ENCODE data around the gene WBP1L.

WBP1L gene

DNA sequence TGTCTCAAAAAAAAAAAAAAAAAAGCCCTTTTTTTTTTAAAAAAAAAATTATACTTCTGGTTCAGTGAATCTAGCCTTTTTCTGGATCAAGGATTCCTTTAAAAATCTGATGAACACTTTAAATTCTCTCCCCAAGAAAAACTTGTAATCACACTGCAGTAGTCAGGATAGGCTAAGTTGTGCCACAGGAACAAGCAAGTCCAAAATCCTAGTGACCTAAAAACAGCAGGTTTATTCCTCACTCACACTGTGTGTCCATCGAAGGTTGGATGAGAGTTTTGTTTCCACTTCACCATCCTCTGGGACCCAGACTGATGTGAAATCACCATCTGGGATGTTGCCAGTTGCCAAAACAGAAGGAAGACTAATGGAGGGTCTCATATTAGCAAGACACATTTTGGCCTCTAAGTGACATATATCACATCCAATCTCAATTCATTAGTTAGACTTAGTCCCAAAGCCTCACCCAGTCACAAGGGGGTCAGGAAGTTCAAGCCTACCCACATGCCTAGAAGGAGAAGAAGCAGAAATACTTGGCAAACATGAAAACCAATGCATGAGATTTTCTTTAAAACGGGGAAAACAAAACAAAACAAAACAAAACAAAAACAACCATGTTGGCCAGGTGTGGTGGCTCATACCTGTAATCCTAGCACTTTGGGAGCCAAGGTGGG is 60.8 kb downstream of the WBP1L start:
- no peak overlapping the region for H3K4me3 ChIP-seq (ENCODE audit: low read depth, low read length)
- DNase-seq (ENCODE audit: low read depth), result no peak
- in situ Hi-C loops (cut with HindIII; ENCODE audit: low sequenced_read_pairs), result no loop called here
- TF ChIP-seq, protein P1, sequence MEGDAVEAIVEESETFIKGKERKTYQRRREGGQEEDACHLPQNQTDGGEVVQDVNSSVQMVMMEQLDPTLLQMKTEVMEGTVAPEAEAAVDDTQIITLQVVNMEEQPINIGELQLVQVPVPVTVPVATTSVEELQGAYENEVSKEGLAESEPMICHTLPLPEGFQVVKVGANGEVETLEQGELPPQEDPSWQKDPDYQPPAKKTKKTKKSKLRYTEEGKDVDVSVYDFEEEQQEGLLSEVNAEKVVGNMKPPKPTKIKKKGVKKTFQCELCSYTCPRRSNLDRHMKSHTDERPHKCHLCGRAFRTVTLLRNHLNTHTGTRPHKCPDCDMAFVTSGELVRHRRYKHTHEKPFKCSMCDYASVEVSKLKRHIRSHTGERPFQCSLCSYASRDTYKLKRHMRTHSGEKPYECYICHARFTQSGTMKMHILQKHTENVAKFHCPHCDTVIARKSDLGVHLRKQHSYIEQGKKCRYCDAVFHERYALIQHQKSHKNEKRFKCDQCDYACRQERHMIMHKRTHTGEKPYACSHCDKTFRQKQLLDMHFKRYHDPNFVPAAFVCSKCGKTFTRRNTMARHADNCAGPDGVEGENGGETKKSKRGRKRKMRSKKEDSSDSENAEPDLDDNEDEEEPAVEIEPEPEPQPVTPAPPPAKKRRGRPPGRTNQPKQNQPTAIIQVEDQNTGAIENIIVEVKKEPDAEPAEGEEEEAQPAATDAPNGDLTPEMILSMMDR (IDR thresholded peaks at IDR 0.05; ENCODE audit: low read depth, low read length, missing control alignments), result no peak

GRCh38 chr10:102808380-102808779 is 64.6 kb downstream of the WBP1L start:
- no peak for DNase-seq (ENCODE audit: low read depth)
- no peak overlapping the region for H3K4me3 ChIP-seq (ENCODE audit: low read depth, low read length)
- TF ChIP-seq, protein P1 (IDR thresholded peaks at IDR 0.05; ENCODE audit: low read depth, low read length, missing control alignments), result no peak
- in situ Hi-C loops (cut with HindIII; ENCODE audit: low sequenced_read_pairs), result no loop called here

DNA sequence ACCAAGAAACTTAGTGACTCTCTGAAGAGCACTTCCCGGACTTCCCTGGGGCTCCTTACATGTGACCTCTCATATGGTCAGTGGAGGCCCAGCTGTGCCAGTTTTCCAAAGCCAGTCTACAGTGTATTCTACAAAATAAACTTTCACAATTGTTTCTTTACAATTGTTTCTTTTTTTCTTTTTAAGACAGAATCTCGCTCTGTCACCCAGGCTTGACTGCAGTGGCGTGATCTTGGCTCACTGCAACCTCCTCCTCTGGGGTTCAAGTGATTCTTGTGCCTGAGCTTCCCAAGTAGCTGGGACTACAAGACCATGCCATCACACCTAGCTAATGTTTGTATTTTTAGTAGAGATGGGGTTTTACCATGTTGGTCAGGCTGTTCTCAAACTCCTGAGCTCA is 67.6 kb downstream of the WBP1L start:
- no peak for DNase-seq (ENCODE audit: low read depth)
- TF ChIP-seq, protein P1 (IDR thresholded peaks at IDR 0.05; ENCODE audit: low read depth, low read length, missing control alignments), result no peak
- no peak overlapping the region for H3K4me3 ChIP-seq (ENCODE audit: low read depth, low read length)
- in situ Hi-C loops (cut with HindIII; ENCODE audit: low sequenced_read_pairs), result no loop called here

- TF ChIP-seq, protein P1 (IDR thresholded peaks at IDR 0.05; ENCODE audit: low read depth, low read length, missing control alignments), result no peak
- DNase-seq (ENCODE audit: low read depth), result no peak
- in situ Hi-C loops (cut with HindIII; ENCODE audit: low sequenced_read_pairs), result no loop called here
- H3K4me3 ChIP-seq (ENCODE audit: low read depth, low read length), result no peak overlapping the region
Measured at GRCh38 chr10:102812231-102812876, 68.6 kb downstream of the WBP1L start.

DNA sequence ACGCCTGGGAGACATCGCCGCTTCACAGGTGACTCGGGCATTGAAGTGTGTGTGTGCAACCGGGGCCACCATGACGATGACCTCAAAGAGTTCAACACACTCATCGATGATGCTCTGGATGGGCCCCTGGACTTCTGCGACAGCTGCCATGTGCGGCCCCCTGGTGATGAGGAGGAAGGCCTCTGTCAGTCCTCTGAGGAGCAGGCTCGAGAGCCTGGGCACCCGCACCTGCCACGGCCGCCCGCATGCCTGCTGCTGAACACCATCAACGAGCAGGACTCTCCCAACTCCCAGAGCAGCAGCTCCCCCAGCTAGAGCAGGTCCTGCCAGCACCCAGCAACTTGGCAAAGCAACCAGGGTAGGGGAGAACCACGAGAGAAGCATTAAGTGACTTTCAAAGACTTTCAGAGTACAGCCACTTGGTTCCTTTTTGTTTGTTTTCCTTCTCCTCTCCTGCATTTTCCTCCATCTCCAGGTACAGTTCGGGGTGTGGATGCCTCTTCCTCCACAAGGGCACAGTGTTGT is 69.3 kb downstream of the WBP1L start:
- no peak for DNase-seq (ENCODE audit: low read depth)
- no peak overlapping the region for H3K4me3 ChIP-seq (ENCODE audit: low read depth, low read length)
- TF ChIP-seq, protein P1 (IDR thresholded peaks at IDR 0.05; ENCODE audit: low read depth, low read length, missing control alignments), result no peak
- in situ Hi-C loops (cut with HindIII; ENCODE audit: low sequenced_read_pairs), result no loop called here

DNA sequence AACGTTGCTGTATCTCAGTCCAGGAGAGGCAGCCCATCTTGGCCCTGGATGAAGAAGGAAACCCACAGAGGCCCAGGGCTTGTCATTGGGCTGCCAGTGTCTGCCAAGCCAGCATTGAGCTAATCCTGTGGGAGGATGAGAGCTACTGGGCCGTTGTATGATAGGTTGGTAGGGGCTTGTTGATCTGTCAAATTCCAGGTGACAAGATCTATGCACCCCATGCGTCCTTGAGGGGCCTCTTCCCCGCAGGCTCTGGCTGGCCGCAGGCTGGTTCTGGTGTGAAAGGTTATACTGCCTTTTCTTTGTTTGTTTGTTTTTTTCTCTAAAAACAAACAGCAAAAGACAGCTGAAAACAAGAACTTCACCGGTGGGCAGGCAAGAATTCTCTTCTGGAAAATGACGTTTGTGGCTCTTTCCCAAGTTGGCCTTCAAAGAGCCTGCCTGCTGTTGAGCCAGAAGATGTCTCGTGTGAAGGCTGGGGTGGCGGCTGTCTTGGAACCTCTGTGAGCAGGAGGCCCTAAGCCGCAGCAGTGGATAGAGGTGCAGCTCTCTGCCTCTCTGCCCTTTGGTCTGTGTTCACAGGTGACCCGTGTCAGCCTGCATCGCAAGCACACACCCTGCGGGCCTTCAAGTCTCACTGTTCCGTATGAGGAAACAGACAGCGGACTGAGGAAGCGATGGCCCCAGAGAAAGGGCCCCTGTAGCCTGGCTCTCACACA is 70.1 kb downstream of the WBP1L start:
- H3K4me3 ChIP-seq (ENCODE audit: low read depth, low read length), result no peak overlapping the region
- TF ChIP-seq, protein P1 (IDR thresholded peaks at IDR 0.05; ENCODE audit: low read depth, low read length, missing control alignments), result no peak
- in situ Hi-C loops (cut with HindIII; ENCODE audit: low sequenced_read_pairs), result no loop called here
- no peak for DNase-seq (ENCODE audit: low read depth)

Data from astrocyte of the cerebellum (primary cell).